ENCODE data around the gene CAMK4.
"Not testable (repeated sequence)": the region's sequence is repeated elsewhere in the genome, so short reads cannot be mapped to it uniquely, and the experiment has no call there.

CAMK4 gene

GRCh38 chr5:111313017-111313724 is 89.0 kb downstream of the CAMK4 start:
- Histone ChIP-seq H3K4me1 (ENCODE audit: insufficient read depth, low read length) (peaks cover 10% of the 10 kb centered on the region), H3K9ac (ENCODE audit: low read depth, low read length) (no peak overlapping the region), H3K27me3 (ENCODE audit: insufficient read depth, low read length) (no peaks in the 10 kb centered on the region), H3K36me3 (ENCODE audit: insufficient read depth, low read length) (no peaks in the 10 kb centered on the region), H3K4me3 (ENCODE audit: low read length) (no peak overlapping the region), H3K27ac (ENCODE audit: low read depth, low read length) (no peak overlapping the region), H3K9me3 (ENCODE audit: insufficient read depth, low read depth, low read length) (no peaks in the 10 kb centered on the region)
- WGBS: 95% methylated on average over 1 of the region's 2 CpGs

GRCh38 chr5:111320953-111321352 is 96.8 kb downstream of the CAMK4 start:
- H3K36me3 ChIP-seq (ENCODE audit: insufficient read depth, low read length): no peaks in the 10 kb centered on the region
- WGBS: 80% methylated on average over 1 of the region's 1 CpG
- no peaks in the 10 kb centered on the region for H3K9me3 ChIP-seq (ENCODE audit: insufficient read depth, low read depth, low read length)
- H3K4me3 ChIP-seq (ENCODE audit: low read length): no peak overlapping the region
- no peak overlapping the region for H3K27ac ChIP-seq (ENCODE audit: low read depth, low read length)
- H3K9ac ChIP-seq (ENCODE audit: low read depth, low read length): no peak overlapping the region
- H3K4me1 ChIP-seq (ENCODE audit: insufficient read depth, low read length): no peaks in the 10 kb centered on the region
- no peaks in the 10 kb centered on the region for H3K27me3 ChIP-seq (ENCODE audit: insufficient read depth, low read length)

- H3K27me3 ChIP-seq (ENCODE audit: insufficient read depth, low read length): no peaks in the 10 kb centered on the region
- no peak overlapping the region for H3K27ac ChIP-seq (ENCODE audit: low read depth, low read length)
- no peak overlapping the region for H3K9ac ChIP-seq (ENCODE audit: low read depth, low read length)
- H3K4me1 ChIP-seq (ENCODE audit: insufficient read depth, low read length): no peaks in the 10 kb centered on the region
- H3K4me3 ChIP-seq (ENCODE audit: low read length): no peak overlapping the region
- no peaks in the 10 kb centered on the region for H3K36me3 ChIP-seq (ENCODE audit: insufficient read depth, low read length)
- H3K9me3 ChIP-seq (ENCODE audit: insufficient read depth, low read depth, low read length): no peaks in the 10 kb centered on the region
Observed at GRCh38 chr5:111321376-111321775, 97.2 kb downstream of the CAMK4 start.

GRCh38 chr5:111326551-111326950 is 102.4 kb downstream of the CAMK4 start:
- Histone ChIP-seq H3K4me1 (ENCODE audit: insufficient read depth, low read length) (no peaks in the 10 kb centered on the region), H3K9ac (ENCODE audit: low read depth, low read length) (no peak overlapping the region), H3K27me3 (ENCODE audit: insufficient read depth, low read length) (no peaks in the 10 kb centered on the region), H3K4me3 (ENCODE audit: low read length) (no peak overlapping the region), H3K36me3 (ENCODE audit: insufficient read depth, low read length) (no peaks in the 10 kb centered on the region), H3K9me3 (ENCODE audit: insufficient read depth, low read depth, low read length) (no peaks in the 10 kb centered on the region), H3K27ac (ENCODE audit: low read depth, low read length) (no peak overlapping the region)
- WGBS: 96% methylated on average over 3 of the region's 4 CpGs

- Histone ChIP-seq H3K4me1 (ENCODE audit: insufficient read depth, low read length) (no peaks in the 10 kb centered on the region), H3K27me3 (ENCODE audit: insufficient read depth, low read length) (no peaks in the 10 kb centered on the region), H3K9me3 (ENCODE audit: insufficient read depth, low read depth, low read length) (no peaks in the 10 kb centered on the region), H3K36me3 (ENCODE audit: insufficient read depth, low read length) (no peaks in the 10 kb centered on the region), H3K27ac (ENCODE audit: low read depth, low read length) (no peak overlapping the region), H3K9ac (ENCODE audit: low read depth, low read length) (no peak overlapping the region), H3K4me3 (ENCODE audit: low read length) (no peak overlapping the region)
- WGBS: no CpG with 5 or more reads among the region's 1 CpG
Observed at GRCh38 chr5:111337133-111337532, 112.9 kb downstream of the CAMK4 start.

- no peaks in the 10 kb centered on the region for H3K9me3 ChIP-seq (ENCODE audit: insufficient read depth, low read depth, low read length)
- no peak overlapping the region for H3K9ac ChIP-seq (ENCODE audit: low read depth, low read length)
- no peaks in the 10 kb centered on the region for H3K4me1 ChIP-seq (ENCODE audit: insufficient read depth, low read length)
- no peak overlapping the region for H3K4me3 ChIP-seq (ENCODE audit: low read length)
- H3K27me3 ChIP-seq (ENCODE audit: insufficient read depth, low read length): no peaks in the 10 kb centered on the region
- 65% methylated on average over 2 of the region's 2 CpGs for WGBS
- H3K36me3 ChIP-seq (ENCODE audit: insufficient read depth, low read length): no peaks in the 10 kb centered on the region
- H3K27ac ChIP-seq (ENCODE audit: low read depth, low read length): no peak overlapping the region
Observed at GRCh38 chr5:111337688-111338087, 113.5 kb downstream of the CAMK4 start.

- Histone ChIP-seq H3K4me1 (ENCODE audit: insufficient read depth, low read length) (no peaks in the 10 kb centered on the region), H3K9ac (ENCODE audit: low read depth, low read length) (no peak overlapping the region), H3K9me3 (ENCODE audit: insufficient read depth, low read depth, low read length) (no peaks in the 10 kb centered on the region), H3K27me3 (ENCODE audit: insufficient read depth, low read length) (no peaks in the 10 kb centered on the region), H3K36me3 (ENCODE audit: insufficient read depth, low read length) (no peaks in the 10 kb centered on the region), H3K27ac (ENCODE audit: low read depth, low read length) (no peak overlapping the region), H3K4me3 (ENCODE audit: low read length) (no peak overlapping the region)
- 92% methylated on average over 8 of the region's 8 CpGs for WGBS
Observed at GRCh38 chr5:111345731-111346130, 121.5 kb downstream of the CAMK4 start.

- Histone ChIP-seq H3K9ac (ENCODE audit: low read depth, low read length) (no peak overlapping the region), H3K4me1 (ENCODE audit: insufficient read depth, low read length) (no peaks in the 10 kb centered on the region), H3K9me3 (ENCODE audit: insufficient read depth, low read depth, low read length) (no peaks in the 10 kb centered on the region), H3K4me3 (ENCODE audit: low read length) (no peak overlapping the region), H3K27me3 (ENCODE audit: insufficient read depth, low read length) (no peaks in the 10 kb centered on the region), H3K27ac (ENCODE audit: low read depth, low read length) (no peak overlapping the region), H3K36me3 (ENCODE audit: insufficient read depth, low read length) (no peaks in the 10 kb centered on the region)
Observed at GRCh38 chr5:111347021-111347420, 122.8 kb downstream of the CAMK4 start.

- Histone ChIP-seq H3K4me3 (ENCODE audit: low read length) (no peak overlapping the region), H3K36me3 (ENCODE audit: insufficient read depth, low read length) (no peaks in the 10 kb centered on the region), H3K27ac (ENCODE audit: low read depth, low read length) (no peak overlapping the region), H3K4me1 (ENCODE audit: insufficient read depth, low read length) (no peaks in the 10 kb centered on the region), H3K9ac (ENCODE audit: low read depth, low read length) (no peak overlapping the region), H3K27me3 (ENCODE audit: insufficient read depth, low read length) (no peaks in the 10 kb centered on the region), H3K9me3 (ENCODE audit: insufficient read depth, low read depth, low read length) (no peaks in the 10 kb centered on the region)
- WGBS: 93% methylated on average over 2 of the region's 3 CpGs
Observed at GRCh38 chr5:111348661-111349329, 124.6 kb downstream of the CAMK4 start.

GRCh38 chr5:111349429-111349828 is 125.2 kb downstream of the CAMK4 start:
- Histone ChIP-seq H3K4me1 (ENCODE audit: insufficient read depth, low read length) (no peaks in the 10 kb centered on the region), H3K36me3 (ENCODE audit: insufficient read depth, low read length) (no peaks in the 10 kb centered on the region), H3K9ac (ENCODE audit: low read depth, low read length) (no peak overlapping the region), H3K4me3 (ENCODE audit: low read length) (no peak overlapping the region), H3K27ac (ENCODE audit: low read depth, low read length) (no peak overlapping the region), H3K27me3 (ENCODE audit: insufficient read depth, low read length) (no peaks in the 10 kb centered on the region), H3K9me3 (ENCODE audit: insufficient read depth, low read depth, low read length) (no peaks in the 10 kb centered on the region)
- WGBS: 91% methylated on average over 1 of the region's 1 CpG

- WGBS: 100% methylated on average over 3 of the region's 3 CpGs
- no peaks in the 10 kb centered on the region for H3K36me3 ChIP-seq (ENCODE audit: insufficient read depth, low read length)
- no peaks in the 10 kb centered on the region for H3K9me3 ChIP-seq (ENCODE audit: insufficient read depth, low read depth, low read length)
- no peaks in the 10 kb centered on the region for H3K27me3 ChIP-seq (ENCODE audit: insufficient read depth, low read length)
- H3K4me1 ChIP-seq (ENCODE audit: insufficient read depth, low read length): no peaks in the 10 kb centered on the region
- H3K9ac ChIP-seq (ENCODE audit: low read depth, low read length): no peak overlapping the region
- no peak overlapping the region for H3K4me3 ChIP-seq (ENCODE audit: low read length)
- H3K27ac ChIP-seq (ENCODE audit: low read depth, low read length): no peak overlapping the region
Observed at GRCh38 chr5:111353035-111353434, 128.9 kb downstream of the CAMK4 start.

GRCh38 chr5:111358726-111359125 is 134.5 kb downstream of the CAMK4 start:
- H3K36me3 ChIP-seq (ENCODE audit: insufficient read depth, low read length); H3K4me3 ChIP-seq (ENCODE audit: low read length); H3K9me3 ChIP-seq (ENCODE audit: insufficient read depth, low read depth, low read length); H3K27me3 ChIP-seq (ENCODE audit: insufficient read depth, low read length); H3K9ac ChIP-seq (ENCODE audit: low read depth, low read length); H3K4me1 ChIP-seq (ENCODE audit: insufficient read depth, low read length); H3K27ac ChIP-seq (ENCODE audit: low read depth, low read length): not testable (repeated sequence)
- WGBS: no CpG with 5 or more reads among the region's 1 CpG
